B cell (primary cell): Measurements from ENCODE around the gene UNC5B.

Experiments
- EZH2 ChIP-seq: IDR thresholded peaks from 2 replicates; pipeline ENCODE4 v1.6.1; 2012; ENCODE audit warnings: borderline replicate concordance, low read depth, mild to moderate bottlenecking, moderate library complexity, low read length; ENCODE audit not compliant: insufficient read depth, poor library complexity, severe bottlenecking
- TF ChIP-seq, protein P1 (sequence below): fragments of 200-600 bp; IDR thresholded peaks from one replicate; pipeline ENCODE4 v1.8.0; 2022; ENCODE audit warnings: antibody characterized with exemption, mild to moderate bottlenecking

GRCh38 chr10:71280825-71281224 lies 68.5 kb downstream of the UNC5B start:
- TF ChIP-seq, protein P1, sequence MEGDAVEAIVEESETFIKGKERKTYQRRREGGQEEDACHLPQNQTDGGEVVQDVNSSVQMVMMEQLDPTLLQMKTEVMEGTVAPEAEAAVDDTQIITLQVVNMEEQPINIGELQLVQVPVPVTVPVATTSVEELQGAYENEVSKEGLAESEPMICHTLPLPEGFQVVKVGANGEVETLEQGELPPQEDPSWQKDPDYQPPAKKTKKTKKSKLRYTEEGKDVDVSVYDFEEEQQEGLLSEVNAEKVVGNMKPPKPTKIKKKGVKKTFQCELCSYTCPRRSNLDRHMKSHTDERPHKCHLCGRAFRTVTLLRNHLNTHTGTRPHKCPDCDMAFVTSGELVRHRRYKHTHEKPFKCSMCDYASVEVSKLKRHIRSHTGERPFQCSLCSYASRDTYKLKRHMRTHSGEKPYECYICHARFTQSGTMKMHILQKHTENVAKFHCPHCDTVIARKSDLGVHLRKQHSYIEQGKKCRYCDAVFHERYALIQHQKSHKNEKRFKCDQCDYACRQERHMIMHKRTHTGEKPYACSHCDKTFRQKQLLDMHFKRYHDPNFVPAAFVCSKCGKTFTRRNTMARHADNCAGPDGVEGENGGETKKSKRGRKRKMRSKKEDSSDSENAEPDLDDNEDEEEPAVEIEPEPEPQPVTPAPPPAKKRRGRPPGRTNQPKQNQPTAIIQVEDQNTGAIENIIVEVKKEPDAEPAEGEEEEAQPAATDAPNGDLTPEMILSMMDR = no peak
- TF ChIP-seq EZH2 = no peak
